Measurements from ENCODE around the gene SESN1.
"Not testable (repeated sequence)": the region's sequence is repeated elsewhere in the genome, so short reads cannot be mapped to it uniquely, and the experiment has no call there.

The SESN1 gene

DNA sequence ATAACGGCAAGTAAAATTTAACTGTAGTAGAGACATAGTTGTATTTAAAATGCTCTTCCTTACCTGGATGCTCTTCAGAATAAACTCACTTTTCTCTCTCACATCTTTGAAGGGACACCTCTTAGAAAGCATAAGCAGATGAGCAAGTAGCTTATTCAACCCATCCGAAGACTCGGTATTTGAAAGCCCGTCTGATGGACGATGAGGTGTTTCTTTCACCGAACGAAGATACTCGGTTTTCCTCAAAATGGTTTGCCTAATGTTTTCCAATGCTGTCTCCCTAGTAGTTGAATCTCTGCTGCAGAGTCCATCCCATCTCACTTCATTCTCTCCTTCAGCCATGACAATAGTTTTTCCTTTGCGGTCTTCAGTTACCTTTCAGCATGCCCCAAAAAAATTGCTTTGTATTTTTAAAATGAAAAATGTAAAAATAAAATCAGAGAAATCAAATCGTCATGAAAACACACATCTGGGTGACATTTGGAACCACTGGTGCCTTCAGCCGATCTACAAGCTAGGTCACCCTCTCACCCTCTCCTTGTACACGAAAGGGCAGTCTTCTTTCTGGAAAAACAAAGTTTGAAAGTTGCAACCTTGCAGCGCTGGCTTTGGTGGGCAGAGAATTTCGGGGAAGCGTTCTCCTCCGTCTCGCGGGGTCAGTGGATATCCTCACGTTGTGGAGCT is 772 bp downstream of the SESN1 start:
- no peak for DNase-seq

DNA sequence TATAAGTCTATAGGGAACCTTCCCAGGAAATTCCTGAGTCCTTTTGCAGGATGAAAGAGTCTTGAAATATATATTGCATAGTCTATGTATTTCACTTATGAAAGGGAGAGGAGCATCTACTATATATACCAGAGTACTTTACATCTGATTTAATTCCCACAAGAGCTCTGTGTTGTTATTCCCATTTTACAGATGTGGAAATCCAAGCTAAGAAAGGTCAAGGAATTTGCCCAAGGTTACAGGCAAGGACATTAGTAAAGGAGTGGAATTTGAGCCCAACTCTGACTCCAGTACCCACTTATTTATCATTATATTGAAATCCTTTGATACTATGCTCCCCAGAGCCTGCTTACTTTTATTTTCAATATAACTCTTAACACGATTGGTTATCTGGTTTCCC is 2.6 kb downstream of the SESN1 start:
- DNase-seq: no peak

DNA sequence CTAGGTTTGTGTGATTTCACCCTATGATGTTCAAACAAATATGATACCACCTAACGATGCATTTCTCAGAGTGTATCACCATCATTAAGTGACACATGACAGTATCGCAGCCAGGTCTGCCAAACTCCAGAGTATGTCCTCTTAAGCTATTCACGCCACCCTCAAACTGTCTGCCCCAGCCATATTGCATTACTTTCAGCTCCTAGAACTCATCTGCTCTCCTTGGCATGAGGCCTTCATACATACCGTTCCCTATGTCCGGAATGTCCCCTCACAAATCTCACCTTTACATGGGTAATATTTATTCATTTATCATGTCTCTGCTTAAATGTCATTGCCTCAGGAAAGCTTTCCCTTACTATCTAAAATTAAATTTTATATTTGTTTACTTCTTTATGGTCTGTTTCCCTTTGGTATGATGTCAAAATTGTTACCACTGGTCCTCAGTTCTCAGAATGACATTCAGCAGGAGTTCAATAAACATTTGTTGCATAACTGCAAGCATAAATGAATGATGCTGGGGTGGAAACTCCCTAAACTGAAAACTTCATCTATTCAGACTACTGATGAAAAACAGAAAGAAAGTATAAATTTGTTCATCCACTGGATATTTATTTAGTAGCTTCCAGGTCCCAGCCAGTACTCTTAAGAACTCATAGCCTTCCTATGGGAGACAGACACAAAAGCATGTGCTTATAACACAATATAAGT is 3.2 kb downstream of the SESN1 start:
- DNase-seq: no peak

DNA sequence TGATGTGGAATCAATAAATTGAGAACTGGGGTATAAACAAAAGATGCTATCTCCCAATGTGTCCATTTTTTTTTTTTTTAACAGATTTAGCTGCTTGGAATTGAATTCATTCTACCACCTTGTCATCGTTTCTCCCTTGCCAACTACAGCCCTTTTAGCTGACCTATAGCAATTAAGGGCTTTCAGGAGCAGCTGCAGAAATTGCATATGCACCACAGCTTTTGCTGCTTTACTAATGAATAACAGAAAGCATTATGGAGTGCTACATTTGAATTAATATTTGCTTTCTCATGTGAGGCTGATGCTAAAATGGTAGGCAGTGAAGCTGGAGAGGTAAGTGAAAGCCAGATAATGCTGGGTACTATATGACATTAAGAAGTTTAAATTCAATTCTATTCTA is 5.7 kb downstream of the SESN1 start:
- DNase-seq: no peak

DNA sequence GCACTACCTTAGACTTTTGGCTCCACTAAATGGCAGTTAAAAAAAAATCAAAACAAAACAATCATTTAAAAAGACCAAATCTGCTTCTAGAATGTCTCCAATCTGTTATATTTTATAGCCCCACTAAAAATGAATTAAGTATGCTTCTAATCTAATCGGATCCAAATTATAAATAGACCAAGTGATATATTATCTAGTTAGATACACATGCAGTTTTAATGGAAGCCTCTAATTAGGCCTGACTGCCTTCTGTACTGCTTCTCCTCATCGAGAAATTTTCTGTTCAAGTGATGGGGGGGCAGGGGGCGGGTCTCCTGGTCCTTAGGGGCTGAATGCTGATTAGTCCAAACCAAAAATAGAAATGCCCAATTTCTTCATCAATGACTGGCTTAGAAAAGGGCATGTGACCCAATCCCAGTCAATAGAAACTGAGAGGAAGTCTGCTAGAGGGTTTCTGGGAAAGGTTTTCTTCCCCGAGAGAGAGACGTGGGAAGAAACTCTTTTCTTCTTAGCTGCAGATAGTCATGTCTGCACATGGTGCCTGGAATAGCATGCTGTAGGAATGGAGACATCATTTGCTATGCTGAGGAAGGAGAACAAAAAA is 6.9 kb downstream of the SESN1 start:
- no peak for DNase-seq

DNA sequence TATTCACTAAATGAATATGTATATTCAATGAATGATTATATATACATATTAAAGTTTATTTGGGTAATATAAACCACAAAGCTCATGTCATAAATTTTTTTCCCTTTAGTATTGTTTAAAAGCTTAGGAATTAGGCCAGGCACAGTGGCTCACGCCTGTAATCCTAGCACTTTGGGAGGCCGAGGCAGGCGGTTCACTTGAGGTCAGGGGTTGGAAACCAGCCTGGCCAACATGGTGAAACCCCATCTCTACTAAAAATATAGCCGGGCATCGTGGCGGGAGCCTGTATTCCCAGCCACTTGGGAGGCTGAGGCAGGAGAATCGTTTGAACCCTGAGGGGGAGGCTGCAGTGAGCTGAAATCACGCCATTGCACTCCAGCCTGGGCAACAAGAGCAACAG is 10.5 kb downstream of the SESN1 start:
- not testable (repeated sequence) for DNase-seq

DNA sequence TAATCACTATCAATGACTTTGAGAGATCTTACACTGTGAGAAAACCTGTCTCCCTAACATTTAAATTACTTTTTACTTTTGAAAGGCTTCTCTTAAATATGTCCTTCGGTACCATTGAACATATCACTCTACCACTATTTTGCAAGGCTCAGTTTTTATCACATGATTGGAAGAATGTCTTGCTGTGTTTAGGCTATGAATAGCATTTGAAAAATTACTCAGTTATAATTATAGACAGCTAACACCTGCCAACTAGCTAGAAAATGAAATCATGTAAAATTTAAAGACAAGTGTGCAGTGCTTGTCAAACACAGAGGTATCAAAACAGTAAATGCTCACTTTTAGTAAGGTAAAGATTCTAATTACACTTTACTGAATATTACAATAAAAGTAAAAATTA is 11.0 kb downstream of the SESN1 start:
- no peak for DNase-seq

DNA sequence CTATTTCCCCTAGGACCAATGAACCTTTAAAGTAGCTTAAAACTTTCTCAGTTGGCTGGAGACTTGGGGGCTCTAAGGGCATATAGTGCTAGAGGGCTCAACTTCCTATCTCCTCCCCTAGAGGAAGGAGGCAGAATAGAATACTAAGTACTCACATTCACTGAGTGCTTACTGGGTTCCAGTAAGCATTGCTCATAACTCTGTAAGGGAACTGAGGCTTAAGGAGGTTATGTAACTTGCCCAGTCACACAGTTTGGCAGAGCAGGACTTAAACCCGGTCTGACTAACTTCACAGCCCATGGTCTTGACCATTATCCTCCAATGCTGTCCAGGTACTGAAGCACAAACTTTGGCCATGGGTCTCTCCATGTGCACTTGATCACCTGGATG is 12.5 kb downstream of the SESN1 start:
- no peak for DNase-seq

DNA sequence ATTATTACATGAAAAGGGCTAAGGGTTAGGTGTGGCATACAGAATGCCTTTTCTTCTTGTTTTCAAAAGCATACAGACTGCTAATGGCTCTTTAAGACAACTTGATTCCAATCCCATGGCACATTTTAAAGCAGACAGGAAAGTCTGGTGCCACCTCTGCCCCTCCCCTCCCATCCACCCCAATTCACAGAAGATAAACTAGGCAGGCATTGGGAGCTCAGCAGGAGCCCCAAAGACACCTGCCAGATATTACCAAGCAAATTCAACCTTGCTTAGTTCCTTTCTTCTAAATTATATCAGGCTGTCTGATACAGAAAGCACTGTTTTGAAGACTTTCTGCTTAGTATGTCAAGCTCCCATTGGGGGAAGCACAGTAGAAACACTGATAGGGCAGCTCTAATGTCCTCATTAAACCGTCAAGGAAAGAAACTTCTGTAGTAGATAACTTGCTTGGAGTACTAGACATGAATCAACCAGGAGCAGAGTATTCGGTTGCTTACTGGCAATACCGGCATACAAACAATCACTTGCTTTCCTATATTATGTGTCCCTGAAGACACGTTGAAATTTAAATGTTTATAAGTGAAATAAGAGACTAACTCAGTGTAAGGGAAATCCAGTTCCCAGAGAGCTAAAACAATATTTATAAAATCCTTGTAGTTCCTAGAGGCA is 13.0 kb downstream of the SESN1 start:
- no peak for DNase-seq

DNA sequence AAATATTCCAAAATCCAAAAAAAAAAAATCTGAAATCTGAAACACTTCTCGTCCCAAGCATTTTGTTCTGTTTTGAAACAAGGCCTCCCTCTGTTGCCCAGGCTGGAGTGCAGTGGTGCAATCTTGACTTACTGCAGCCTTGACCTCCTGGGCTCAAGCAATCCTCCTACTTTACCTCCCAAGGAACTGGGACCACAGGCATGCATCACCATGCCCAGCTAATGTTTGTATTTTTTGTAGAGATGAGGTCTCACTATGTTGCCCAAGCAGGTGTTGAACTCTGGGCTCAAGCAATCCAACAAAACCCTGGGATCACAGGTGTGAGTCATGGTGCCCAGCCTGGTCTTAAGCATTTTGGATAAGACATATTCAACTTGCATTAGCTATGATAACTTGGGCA is 13.6 kb downstream of the SESN1 start:
- no peak for DNase-seq

DNA sequence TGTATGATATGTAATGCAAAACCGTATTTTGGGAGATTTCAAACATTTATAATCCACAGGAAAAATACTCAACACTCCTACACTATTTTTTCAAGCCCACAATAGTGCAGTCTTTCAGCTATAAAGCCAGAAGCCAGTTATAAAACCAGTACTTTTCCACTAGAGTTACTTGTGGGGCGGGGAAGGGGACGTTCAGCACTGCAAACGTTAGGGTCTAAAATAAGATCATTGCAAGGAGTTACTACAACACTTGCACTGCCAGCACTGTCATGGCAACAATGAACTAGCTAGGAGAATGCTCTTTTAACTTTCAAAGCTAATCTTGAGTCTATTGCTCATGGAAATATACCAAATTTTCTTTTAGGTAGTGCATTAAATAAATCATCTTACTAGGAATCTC is 14.7 kb downstream of the SESN1 start:
- DNase-seq: no peak

DNA sequence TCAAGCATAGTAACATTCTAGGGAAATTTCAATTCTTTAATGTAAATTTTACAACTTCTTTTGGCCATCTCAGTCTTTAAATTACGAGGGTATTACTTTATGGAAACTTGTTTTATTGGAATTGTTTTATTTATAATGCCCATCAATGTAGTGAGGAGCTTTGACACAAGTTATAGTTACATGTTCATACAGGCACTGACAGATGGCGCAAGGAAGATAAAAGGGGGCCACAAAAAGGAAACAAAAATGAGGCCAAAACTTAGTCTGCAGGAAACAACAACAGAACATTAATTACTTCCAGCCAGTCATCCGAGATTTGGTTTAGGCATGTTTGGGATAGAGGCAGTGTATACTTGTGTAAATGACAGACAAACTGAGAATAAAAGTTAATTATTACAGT is 18.3 kb downstream of the SESN1 start:
- DNase-seq: no peak

DNA sequence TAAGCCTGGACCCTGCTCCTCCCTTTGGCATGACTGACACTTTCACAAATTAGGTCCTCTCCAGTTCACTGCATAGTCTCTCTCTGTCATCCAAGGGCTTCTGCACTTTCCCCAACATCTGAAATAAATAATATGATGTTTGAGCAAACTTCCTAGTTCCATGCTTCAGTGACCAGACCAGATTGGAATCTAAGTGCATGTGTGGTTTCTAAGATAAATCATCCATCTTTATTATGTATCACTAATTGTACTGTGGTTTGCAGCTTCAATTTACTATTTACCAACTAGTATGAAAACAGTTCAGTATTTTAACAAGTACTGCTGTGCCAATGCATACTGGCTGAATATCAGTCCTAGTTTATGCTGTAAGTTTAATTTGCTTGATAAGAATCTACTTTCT is 18.7 kb downstream of the SESN1 start:
- DNase-seq: no peak

DNA sequence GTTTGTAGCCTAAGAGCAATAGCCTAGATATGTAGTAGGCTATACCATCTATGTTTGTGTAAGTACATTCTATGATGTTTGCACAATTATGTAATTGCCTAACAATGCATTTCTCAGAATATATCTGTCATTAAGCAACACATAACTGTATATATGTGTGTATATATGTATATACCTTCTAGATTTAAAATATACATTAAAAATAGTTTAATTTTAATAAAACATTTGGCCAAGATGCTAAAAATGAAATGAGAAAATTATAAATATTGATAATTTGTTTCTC is 20.6 kb downstream of the SESN1 start:
- no peak for DNase-seq

DNA sequence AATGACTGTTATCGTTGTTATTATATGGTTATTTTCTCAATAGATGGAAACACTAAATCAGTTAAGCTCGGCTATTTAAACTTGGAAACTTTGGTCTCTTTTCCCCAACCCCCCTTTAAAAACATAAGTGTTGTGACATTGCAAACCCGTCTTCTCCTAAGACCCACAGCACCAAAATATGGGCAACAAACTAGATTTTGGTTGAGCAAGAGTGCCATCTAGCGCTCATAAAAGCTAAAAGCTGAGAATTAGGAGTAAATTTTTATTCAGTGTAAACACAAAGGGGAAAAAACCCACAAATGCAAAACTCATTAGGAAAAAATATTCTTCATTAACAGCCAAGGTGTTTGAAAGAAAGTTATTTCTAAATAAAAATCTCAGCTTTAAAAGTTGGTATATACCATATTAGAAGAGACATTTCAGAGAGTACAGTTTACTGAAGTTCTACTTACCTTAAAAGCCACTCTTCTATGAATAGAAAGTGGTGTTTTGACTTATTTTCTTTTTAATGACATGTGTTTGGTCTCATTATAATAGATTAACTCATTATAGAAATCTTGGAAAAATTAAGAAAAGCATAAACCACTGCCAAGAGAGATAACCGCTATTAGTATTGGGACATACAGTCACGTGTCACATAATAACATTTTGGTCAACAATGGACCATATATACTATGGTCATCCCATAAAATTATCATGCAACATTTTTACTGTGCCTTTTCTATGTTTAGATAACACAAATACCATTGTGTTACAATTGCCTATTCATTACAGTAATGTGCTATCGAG is 21.1 kb downstream of the SESN1 start:
- DNase-seq: peak; percentile 28

DNA sequence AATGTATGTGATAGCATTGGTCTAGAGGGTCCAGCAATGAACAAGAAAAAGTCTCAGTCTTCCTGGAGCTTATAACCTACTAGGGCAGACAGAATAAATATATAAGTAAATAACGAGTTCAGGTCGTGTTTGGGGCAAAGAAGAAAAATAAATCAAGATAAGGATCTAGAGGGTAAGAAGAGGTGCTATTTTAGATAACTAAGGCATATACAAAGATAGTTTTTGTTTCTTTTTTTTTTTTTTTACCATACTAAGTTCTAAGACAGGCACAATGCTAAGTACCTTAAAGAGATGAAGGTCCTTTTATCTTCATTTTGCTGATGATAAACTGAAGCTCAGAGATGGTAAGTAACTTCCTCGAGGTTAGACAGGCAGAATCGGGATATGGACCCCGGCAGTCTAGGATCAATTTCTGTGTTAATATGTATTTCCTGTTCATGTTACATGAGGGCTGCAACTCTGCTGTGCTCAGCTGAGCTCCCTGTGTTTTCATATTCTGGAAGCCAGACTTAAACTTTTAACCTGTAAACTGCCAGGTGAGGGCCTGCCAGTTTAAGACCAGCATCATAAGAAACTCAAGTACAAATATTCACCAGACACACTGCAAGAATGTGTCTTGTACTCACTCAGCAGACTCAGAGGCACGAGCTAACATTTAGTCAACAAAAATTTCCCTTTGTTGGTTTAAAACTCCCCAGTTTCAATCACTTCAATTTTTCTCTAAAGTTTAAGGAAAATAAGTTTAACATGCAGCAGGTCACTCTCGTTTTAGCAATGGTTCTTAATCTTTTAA is 23.3 kb downstream of the SESN1 start:
- DNase-seq: no peak

DNA sequence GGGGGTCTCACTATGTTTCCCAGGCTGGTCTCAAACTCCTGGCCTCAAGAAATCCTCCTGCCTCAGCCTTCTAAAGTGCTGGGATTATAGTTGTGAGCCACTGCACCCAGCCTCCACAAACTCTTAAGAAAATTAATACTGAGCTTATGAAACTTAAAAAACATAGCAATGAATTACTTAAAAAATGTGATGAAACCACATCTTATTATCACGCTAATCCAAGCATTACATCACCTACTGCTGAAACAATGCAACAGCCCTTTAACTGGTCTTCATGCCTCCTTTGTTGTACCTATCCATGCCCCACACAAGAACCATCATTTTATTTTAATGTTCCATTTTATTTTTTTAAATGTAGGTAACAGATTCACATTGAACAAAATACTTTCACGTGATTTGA is 24.9 kb downstream of the SESN1 start:
- DNase-seq: no peak

DNA sequence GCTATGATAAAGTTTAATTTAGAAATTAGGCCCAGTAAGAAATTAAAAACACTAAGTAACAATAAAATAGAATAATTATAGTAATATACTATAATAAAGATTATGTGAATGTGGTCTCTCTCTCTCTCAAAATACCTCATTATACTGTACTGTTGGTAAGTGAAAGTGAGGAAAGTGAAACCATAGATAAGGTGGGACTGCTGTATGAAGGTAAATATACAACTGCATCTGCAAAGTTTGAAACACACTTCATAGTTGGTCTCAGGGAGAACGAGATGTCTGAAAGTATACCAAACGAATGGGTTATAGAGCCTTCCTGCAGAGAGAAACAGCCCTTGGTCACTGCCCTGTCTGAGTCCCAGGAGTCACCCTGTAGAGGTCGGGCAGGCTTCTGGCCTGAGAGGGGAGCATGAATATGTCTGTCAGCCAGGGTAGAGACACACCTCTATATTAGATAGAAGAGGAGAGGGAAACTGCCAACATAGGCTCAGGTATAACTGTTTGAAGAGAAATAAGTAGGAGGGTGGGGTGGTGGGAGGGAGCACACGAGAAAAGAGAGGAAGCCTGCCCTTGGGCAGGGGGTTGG is 31.8 kb downstream of the SESN1 start:
- DNase-seq: no peak

DNA sequence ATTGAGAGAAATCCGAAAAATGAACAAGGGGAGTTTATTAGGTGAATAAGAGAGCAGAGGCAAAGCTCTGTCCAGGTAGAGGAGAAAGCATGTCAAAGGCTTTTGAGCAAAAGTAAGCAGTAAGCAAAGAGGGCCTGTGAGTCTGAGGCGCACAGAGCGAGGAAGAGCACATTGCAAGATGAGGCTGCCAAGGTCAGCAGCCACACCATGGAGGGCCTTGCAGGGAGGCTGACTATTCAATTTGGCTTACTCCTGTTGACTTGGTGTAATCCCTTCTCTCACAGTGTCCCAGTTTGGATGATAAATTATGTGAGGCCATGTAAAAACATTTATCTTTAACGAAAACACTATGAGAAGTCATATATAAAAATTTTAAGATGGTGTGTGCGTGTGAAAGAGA is 32.4 kb downstream of the SESN1 start:
- no peak for DNase-seq

DNA sequence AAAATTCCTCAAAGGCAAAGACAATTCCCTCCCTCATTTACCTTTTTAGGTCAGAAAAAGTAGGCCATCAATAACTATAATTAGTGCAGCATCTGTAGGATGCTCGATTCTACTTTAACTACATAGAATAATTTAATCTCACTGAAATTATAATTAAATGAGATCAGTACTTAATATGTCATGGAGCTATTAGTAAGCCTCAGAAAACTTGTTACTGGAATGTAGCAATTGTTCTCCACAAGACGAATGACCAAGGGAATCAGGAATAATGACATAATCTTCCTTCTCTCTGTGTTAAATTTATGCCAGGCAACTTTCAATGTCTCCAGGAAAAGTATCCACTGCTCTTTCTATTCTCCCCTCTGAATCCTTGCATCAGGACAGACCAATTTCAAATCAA is 34.1 kb downstream of the SESN1 start:
- no peak for DNase-seq

DNA sequence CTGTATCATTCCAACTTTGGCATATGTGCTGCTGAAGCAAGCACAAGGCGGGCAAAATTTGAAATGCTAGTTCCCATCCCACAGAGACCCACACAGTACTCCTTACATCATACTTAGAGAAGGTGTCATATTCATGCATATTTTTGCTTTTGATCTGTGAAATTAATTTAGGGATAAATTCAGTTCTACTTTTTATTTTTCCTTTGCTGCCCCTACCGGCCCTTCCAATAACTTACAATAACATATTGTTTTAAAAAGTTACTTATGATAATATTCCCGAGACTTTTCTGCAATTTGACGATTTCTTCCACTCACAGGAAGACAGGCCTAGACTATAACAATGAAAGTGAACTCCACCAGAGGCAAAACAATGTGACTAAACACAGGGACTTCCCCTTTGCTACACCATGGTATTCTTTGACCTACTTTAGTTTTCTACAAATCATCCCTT is 35.0 kb downstream of the SESN1 start:
- no peak for DNase-seq

DNA sequence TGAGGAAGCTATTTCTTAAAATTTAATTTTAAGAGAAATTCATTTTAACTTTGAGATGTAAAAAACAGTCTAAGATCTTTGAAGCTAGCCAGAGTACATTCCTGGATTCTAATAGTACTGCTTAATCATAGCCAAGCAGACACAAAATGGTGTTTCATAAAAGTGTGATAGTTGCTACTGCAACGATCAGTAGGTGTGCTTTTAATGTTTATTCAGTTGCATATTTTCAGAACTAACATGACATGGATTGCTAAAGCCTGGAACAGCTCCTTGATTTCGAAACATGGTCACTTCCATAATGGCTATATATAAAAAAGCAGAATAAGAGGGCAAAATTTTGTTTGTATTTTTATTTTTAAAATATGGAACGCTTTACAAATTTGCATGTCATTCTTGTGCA is 35.5 kb downstream of the SESN1 start:
- no peak for DNase-seq

Measured in DMS79 (cell line).